ENCODE measurements around the gene DNAJB5.

DNA sequence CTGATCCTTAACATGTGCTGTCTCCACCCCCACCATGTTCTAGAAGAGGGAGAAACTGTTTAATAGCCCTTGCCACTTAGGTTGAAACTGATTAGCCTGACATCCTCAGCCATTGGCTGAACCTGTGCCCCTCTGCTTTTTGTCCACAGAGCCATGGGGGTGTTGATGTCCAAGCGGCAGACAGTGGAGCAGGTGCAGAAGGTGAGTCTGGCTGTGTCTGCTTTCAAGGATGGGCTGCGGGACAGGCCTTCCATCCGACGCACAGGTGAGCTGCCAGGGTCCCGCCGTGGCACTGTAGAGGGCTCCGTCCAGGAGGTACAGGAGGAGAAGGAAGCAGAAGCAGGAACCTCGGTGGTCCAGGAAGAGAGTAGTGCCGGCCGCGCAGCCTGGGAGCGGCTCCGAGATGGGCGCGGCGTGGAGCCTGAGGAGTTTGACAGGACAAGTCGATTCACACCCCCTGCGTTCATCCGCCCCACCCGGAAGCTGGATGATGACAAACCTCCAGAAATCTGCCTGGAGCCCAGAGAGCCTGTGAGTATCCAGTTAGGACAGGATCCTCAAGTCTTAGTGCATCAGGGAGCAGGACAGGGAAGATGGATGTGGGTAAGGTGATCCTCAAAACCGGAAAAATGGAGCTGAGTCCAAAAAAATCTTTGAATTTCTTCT lies 18.3 kb upstream of the DNAJB5 start:
- no peak for TF ChIP-seq POLR2A (IDR thresholded peaks at IDR 0.05; ENCODE audit: low read depth, low read length)
- TF ChIP-seq POLR2AphosphoS5 (IDR thresholded peaks at IDR 0.05; ENCODE audit: low read depth, low read length): no peak
- TF ChIP-seq TAF1 (IDR thresholded peaks at IDR 0.05; ENCODE audit: low read depth, low read length): no peak

Data from GM12891 (cell line).